MCF 10A (cell line): ENCODE measurements around the gene AKAP13. TPM values are rescaled to one million over a fixed set of nuclear protein-coding genes. Genes with fewer than 3 reads are reported as not detected.

Experiments used
- BruUV-seq: library from RNA; stranded (reverse); fragments of 400-500 nt; replicated peaks from 2 replicates; lab custom pipeline; 2021; lab: Mats Ljungman, UMichigan
- CTCF ChIA-PET: fragments of 300-600 bp; sonication (Branson Sonifier 250); formaldehyde crosslinking; extraction: SDS; loops from one replicate; lab custom pipeline; 2021; ENCODE audit warnings: antibody characterized with exemption, inconsistent platforms; lab: Yijun Ruan, JAX
- POLR2A ChIA-PET: fragments of 300-600, 350-650 bp; sonication (Branson Sonifier 250); formaldehyde crosslinking; extraction: SDS; loops from one replicate; lab custom pipeline; 2020; ENCODE audit warnings: antibody characterized with exemption, inconsistent platforms; lab: Yijun Ruan, JAX
- DNase-seq: peaks from one replicate; pipeline ENCODE4 v3.0.0-alpha.2; 2018; ENCODE audit not compliant: unreplicated experiment
- H3K27ac Mint-ChIP-seq: one replicate; pipeline ENCODE4 v1.8.0; 2022; ENCODE audit warnings: mild to moderate bottlenecking, low read depth, mixed read lengths; ENCODE audit not compliant: unreplicated experiment
- H3K27me3 Mint-ChIP-seq: one replicate; pipeline ENCODE4 v1.8.0; 2022; ENCODE audit warnings: mixed read lengths; ENCODE audit not compliant: insufficient read depth, unreplicated experiment
- H3K36me3 Mint-ChIP-seq: one replicate; pipeline ENCODE4 v1.8.0; 2022; ENCODE audit warnings: mild to moderate bottlenecking, moderate library complexity, mixed read lengths; ENCODE audit not compliant: insufficient read depth, unreplicated experiment
- H3K4me1 Mint-ChIP-seq: one replicate; pipeline ENCODE4 v1.8.0; 2022; ENCODE audit warnings: mixed read lengths; ENCODE audit not compliant: insufficient read depth, unreplicated experiment
- H3K4me3 Mint-ChIP-seq: one replicate; pipeline ENCODE4 v1.8.0; 2022; ENCODE audit warnings: mild to moderate bottlenecking, moderate library complexity, mixed read lengths; ENCODE audit not compliant: unreplicated experiment
- H3K9me3 Mint-ChIP-seq: one replicate; pipeline ENCODE4 v1.8.0; 2022; ENCODE audit warnings: mixed read lengths; ENCODE audit not compliant: unreplicated experiment
- intact Hi-C: fragments of 100-400 bp; cut with micrococcal nuclease; formaldehyde crosslinking; loops from 2 replicates; pipeline ENCODE4 v1.14.1; 2022
- total RNA-seq: library from RNA; stranded (reverse); gene quantifications from 2 replicates; pipeline ENCODE4 v1.2.3, GENCODE V29; 2022
- TF ChIP-seq, protein P1 (sequence below): fragments of 200-600 bp; IDR thresholded peaks from one replicate; pipeline ENCODE4 v1.8.0; 2022; ENCODE audit warnings: antibody characterized with exemption, mild to moderate bottlenecking; ENCODE audit not compliant: unreplicated experiment

The AKAP13 gene
- total RNA-seq, 1 experiment from 2014 or later: 65.7 TPM

DNA sequence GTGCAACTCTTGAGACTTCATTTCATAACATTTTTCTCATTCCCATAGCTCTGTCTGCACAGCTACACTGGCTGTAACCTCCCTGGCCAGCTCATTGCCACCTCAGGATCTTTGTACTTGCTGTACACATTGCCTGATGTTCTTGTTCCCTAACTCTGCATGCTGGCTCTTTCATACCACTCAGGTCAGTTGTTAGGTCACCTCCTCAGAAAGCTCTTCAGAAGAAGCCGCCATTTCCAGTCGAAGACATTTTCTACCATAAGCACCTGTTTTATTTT lies 176.2 kb downstream of the AKAP13 start:
- H3K4me3 Mint-ChIP-seq: no peak overlapping the region
- DNase-seq: no peak
- peaks cover 39% of the 10 kb centered on the region for H3K36me3 Mint-ChIP-seq
- ChIA-PET CTCF (interaction anchor here (1.3 to 1.4 kb wide), 2 partner anchors 20 to 225 kb away, joined by 3 read pairs; no protein-coding TSS in a partner anchor), POLR2A (interaction anchor here (0.7 to 1.5 kb wide), 2 partner anchors 11 to 19 kb away, joined by 3 to 4 read pairs; no protein-coding TSS in a partner anchor)
- BruUV-seq: no TSS peak
- TF ChIP-seq, protein P1, sequence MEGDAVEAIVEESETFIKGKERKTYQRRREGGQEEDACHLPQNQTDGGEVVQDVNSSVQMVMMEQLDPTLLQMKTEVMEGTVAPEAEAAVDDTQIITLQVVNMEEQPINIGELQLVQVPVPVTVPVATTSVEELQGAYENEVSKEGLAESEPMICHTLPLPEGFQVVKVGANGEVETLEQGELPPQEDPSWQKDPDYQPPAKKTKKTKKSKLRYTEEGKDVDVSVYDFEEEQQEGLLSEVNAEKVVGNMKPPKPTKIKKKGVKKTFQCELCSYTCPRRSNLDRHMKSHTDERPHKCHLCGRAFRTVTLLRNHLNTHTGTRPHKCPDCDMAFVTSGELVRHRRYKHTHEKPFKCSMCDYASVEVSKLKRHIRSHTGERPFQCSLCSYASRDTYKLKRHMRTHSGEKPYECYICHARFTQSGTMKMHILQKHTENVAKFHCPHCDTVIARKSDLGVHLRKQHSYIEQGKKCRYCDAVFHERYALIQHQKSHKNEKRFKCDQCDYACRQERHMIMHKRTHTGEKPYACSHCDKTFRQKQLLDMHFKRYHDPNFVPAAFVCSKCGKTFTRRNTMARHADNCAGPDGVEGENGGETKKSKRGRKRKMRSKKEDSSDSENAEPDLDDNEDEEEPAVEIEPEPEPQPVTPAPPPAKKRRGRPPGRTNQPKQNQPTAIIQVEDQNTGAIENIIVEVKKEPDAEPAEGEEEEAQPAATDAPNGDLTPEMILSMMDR: no peak
- intact Hi-C loops: no loop called here
- H3K27ac Mint-ChIP-seq: no peak overlapping the region
- H3K9me3 Mint-ChIP-seq: no peaks in the 10 kb centered on the region
- H3K4me1 Mint-ChIP-seq: peaks cover 2% of the 10 kb centered on the region
- H3K27me3 Mint-ChIP-seq: no peaks in the 10 kb centered on the region

DNA sequence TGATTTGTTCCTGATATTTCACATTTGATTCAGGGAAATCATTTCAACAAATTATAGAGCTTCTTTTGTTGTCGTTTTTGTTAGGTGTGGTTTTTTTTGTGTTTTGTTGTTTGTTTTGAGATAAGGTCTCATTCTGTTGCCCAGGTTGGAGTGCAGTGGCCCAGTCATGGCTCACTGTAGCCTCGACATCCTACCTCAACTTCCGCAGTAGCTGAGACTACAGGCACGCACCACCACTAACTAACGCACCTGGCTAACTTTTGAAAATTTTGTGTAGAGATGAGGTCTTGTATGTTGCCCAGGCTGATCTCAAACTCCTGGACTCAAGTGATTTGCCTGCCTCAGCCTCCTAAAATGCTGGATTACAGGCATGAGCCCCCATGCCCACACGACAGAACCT lies 177.0 kb downstream of the AKAP13 start:
- Mint-ChIP-seq H3K27ac (no peak overlapping the region), H3K36me3 (peaks cover 37% of the 10 kb centered on the region), H3K4me3 (no peak overlapping the region), H3K27me3 (no peaks in the 10 kb centered on the region), H3K4me1 (no peaks in the 10 kb centered on the region), H3K9me3 (no peaks in the 10 kb centered on the region)
- POLR2A ChIA-PET: no interaction called here
- intact Hi-C loops: no loop called here
- CTCF ChIA-PET: interaction anchor here (1.3 to 1.4 kb wide), 2 partner anchors 19 to 226 kb away, joined by 3 read pairs; no protein-coding TSS in a partner anchor
- BruUV-seq: no TSS peak
- TF ChIP-seq, protein P1: no peak
- no peak for DNase-seq

DNA sequence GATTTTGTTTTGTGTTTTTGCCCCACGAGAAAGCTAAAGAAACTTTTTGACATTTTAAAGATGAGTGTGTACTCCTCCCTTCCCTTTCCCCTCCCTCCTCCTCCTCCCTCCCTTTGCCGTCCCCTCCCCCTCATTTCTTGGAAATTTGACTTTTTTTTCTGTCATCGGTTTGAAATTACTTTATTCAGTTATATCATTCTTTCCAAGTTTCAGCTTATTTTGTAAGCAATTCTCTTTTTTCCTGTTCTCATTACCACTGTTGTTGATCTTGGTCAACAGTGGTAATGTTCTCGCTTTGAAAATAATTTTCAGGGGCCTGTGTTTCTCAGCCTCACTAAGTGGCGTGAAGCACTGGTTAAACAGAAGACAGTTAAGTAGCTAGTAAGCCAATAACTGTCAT lies 178.4 kb downstream of the AKAP13 start:
- POLR2A ChIA-PET: interaction anchor here (1.0 to 1.3 kb wide), 3 partner anchors 21 to 31 kb away, joined by 3 read pairs; no protein-coding TSS in a partner anchor
- no peak for DNase-seq
- Mint-ChIP-seq H3K36me3 (peaks cover 48% of the 10 kb centered on the region), H3K27me3 (no peaks in the 10 kb centered on the region), H3K9me3 (no peaks in the 10 kb centered on the region), H3K4me1 (peaks cover 7% of the 10 kb centered on the region), H3K27ac (no peak overlapping the region), H3K4me3 (no peak overlapping the region)
- BruUV-seq: no TSS peak
- CTCF ChIA-PET: interaction anchor here (1.4 kb wide), 1 partner anchor 269 kb away, joined by 4 read pairs; no protein-coding TSS in a partner anchor
- TF ChIP-seq, protein P1: no peak
- intact Hi-C loops: no loop called here

DNA sequence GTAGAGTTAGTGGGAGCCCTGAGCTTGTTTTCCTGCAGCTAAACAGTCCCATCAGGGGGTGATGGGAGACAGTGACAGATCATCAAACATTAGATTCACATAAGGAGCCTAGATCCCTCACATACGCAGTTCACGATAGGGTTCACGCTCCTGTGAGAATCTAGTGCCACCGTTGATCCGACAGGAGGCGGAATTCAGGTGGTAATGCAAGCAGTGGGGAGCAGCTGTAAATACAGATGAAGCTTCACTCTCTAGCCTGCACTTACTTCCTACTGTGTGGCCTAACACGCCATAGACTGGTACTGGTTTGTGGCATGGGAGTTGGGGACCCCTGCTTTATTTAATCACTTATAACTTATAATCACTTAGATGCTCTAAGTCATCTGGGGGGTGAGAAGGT lies 179.1 kb downstream of the AKAP13 start:
- BruUV-seq: no TSS peak
- POLR2A ChIA-PET: interaction anchor here (0.6 to 1.3 kb wide), 2 partner anchors 27 to 241 kb away, joined by 3 read pairs; no protein-coding TSS in a partner anchor
- H3K27ac Mint-ChIP-seq: no peak overlapping the region
- H3K4me1 Mint-ChIP-seq: peaks cover 10% of the 10 kb centered on the region
- no peaks in the 10 kb centered on the region for H3K9me3 Mint-ChIP-seq
- H3K4me3 Mint-ChIP-seq: no peak overlapping the region
- intact Hi-C loops: no loop called here
- no peaks in the 10 kb centered on the region for H3K27me3 Mint-ChIP-seq
- TF ChIP-seq, protein P1: no peak
- peaks cover 44% of the 10 kb centered on the region for H3K36me3 Mint-ChIP-seq
- no peak for DNase-seq
- CTCF ChIA-PET: interaction anchor here (0.6 to 1.4 kb wide), 5 partner anchors 21 to 270 kb away, joined by 3 to 5 read pairs (median 3); no protein-coding TSS in a partner anchor
